IPS-20b (cell line): ENCODE measurements around the gene PCYT2.

Source experiments
- H3K27ac ChIP-seq: one replicate; pipeline ENCODE4 v1.5.1; 2013; ENCODE audit warnings: low read length
- H3K27me3 ChIP-seq: 2 replicates; pipeline ENCODE4 v1.6.1; 2013; ENCODE audit warnings: mild to moderate bottlenecking, low read length, inconsistent platforms; ENCODE audit not compliant: insufficient read depth
- H3K36me3 ChIP-seq: 2 replicates; pipeline ENCODE4 v1.6.1; 2013; ENCODE audit warnings: low read depth, mild to moderate bottlenecking, inconsistent platforms, low read length, moderate library complexity; ENCODE audit not compliant: insufficient read depth
- H3K4me1 ChIP-seq: 2 replicates; pipeline ENCODE4 v1.6.1; 2013; ENCODE audit warnings: mild to moderate bottlenecking, control low read depth, inconsistent platforms, low read length, moderate library complexity; ENCODE audit not compliant: insufficient read depth
- H3K4me3 ChIP-seq: 2 replicates; pipeline ENCODE4 v1.5.1; 2013; ENCODE audit warnings: mild to moderate bottlenecking, low read length, inconsistent platforms
- H3K9ac ChIP-seq: 2 replicates; pipeline ENCODE4 v1.6.1; 2013; ENCODE audit warnings: low read depth, mild to moderate bottlenecking, inconsistent platforms, low read length, moderate library complexity
- H3K9me3 ChIP-seq: 2 replicates; pipeline ENCODE4 v1.6.1; 2013; ENCODE audit warnings: mild to moderate bottlenecking, low read depth, low read length, inconsistent platforms; ENCODE audit not compliant: insufficient read depth

PCYT2 gene

GRCh38 chr17:81906476-81907218, 4.6 kb downstream of the PCYT2 start:
- Histone ChIP-seq H3K9ac (no peak overlapping the region), H3K4me1 (no peaks in the 10 kb centered on the region), H3K27me3 (peaks cover 20% of the 10 kb centered on the region), H3K36me3 (0 out of 2 replicates have a peak, but pooled peaks cover 7% of the 10 kb centered on the region), H3K27ac (no peak overlapping the region), H3K9me3 (no peaks in the 10 kb centered on the region), H3K4me3 (no peak overlapping the region)

- Histone ChIP-seq H3K4me3 (no peak overlapping the region), H3K4me1 (no peaks in the 10 kb centered on the region), H3K27me3 (peaks cover 26% of the 10 kb centered on the region), H3K9me3 (no peaks in the 10 kb centered on the region), H3K9ac (no peak overlapping the region), H3K27ac (no peak overlapping the region), H3K36me3 (0 out of 2 replicates have a peak, but pooled peaks cover 7% of the 10 kb centered on the region)
These were observed 5.2 kb downstream of the PCYT2 start for GRCh38 chr17:81905993-81906392.

DNA sequence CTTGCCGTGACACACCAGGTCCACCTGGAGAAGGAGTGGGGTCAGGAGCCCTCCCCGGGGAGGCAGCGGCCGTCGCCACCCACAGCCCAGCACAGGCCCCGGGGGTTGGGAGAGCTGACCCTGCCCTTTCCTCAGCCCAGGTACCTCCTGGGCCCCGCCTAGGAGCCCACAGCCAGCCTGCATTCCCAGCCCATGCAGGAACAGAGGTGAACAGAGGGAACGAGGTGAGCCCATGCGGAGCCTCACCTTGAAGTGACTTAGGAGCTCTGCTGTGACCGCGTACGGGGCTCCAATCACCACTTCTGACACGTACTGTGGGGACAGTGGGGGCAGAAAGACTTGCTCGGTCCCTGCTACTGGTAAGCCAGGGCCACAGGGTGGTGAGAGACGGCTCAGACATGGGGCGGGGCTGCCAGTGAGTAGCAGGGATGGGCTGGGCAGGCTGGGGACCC, 5.7 kb downstream of the PCYT2 start:
- no peaks in the 10 kb centered on the region for H3K9me3 ChIP-seq
- H3K36me3 ChIP-seq: 0 out of 2 replicates have a peak, but pooled peaks cover 7% of the 10 kb centered on the region
- no peak overlapping the region for H3K4me3 ChIP-seq
- no peaks in the 10 kb centered on the region for H3K4me1 ChIP-seq
- H3K27me3 ChIP-seq: peaks cover 29% of the 10 kb centered on the region
- no peak overlapping the region for H3K27ac ChIP-seq
- no peak overlapping the region for H3K9ac ChIP-seq

DNA sequence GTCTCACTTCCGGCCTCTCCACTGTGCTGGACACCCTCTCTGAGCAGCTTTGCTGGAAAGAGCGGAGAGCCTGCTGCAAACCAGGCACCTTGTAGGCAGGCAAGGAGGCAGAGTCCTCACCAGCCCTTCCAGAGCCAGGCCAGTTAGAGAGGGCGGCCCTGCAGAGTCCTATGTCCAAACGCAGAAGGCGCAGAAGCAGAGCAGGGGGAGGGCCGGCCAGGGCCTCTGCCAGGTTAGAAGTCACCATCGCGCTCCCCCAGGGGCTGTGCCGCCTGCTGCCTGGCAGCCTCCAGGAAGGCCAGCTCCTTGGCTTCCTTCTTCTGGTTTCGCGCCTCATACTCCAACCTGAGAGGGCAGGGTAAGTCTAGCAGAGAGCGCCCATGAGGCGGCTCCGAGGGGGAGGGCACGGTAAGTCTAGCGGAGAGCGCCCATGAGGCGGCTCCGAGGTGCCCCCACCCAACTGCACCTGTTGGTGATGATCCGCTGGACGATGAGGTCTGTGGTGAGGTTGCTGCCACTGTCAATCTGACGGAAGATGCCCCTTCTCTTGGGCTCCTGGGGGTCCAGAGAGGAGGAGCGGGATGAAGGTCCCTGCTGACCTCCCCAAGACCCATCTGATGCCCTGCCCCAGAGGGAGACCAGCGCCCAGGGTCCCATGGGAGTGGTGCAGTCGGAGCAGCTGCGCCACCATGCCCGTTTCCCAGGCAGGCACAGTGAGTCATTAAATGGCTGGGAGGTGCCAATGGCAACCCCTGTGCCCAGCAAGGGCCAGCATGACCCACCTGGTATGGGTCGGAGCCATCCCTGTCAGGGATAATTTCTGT, 6.4 kb downstream of the PCYT2 start:
- Histone ChIP-seq H3K36me3 (peaks cover 11% of the 10 kb centered on the region; the same call in 1 of the 2 replicates), H3K4me3 (no peak overlapping the region), H3K4me1 (no peaks in the 10 kb centered on the region), H3K9ac (no peak overlapping the region), H3K9me3 (no peaks in the 10 kb centered on the region), H3K27me3 (peaks cover 28% of the 10 kb centered on the region), H3K27ac (no peak overlapping the region)

DNA sequence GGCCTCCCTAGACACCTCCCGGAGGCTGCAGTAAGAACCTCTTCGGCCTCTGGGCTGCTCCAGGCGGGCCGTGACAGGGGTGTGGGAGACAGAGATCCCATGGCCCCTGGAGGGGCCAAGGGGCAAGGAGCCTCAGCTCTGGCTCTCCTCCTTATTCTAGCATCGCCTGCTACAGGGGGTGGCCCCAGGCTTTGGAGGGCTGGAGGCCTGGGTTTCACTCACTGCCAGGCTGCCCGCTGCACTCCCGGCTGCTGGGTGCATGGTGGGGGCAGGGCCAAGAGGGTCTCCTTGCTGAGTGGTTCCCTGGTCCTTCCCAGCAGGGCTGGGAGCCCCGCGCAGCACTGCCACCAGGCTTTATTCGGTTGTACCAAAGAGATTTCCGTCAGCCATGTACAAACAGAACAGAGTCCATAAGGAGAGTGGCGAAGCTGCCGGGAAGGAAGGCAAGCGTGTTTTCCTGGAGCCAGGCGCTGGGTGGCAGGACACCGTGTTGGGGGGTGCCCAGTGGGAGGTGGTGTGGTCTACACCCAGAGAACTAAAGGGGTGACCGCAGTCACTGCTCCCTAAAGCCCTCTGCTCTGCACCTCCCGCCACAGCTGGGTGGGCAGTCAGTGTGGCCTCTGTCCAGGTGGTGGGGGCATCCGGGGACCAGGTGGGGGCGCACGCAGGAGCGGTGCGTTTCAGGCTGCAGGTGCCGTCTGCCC, 7.2 kb downstream of the PCYT2 start:
- no peaks in the 10 kb centered on the region for H3K9me3 ChIP-seq
- H3K36me3 ChIP-seq: peaks cover 18% of the 10 kb centered on the region; the same call in 1 of the 2 replicates
- no peak overlapping the region for H3K27ac ChIP-seq
- H3K4me3 ChIP-seq: no peak overlapping the region
- H3K9ac ChIP-seq: no peak overlapping the region
- H3K4me1 ChIP-seq: no peaks in the 10 kb centered on the region
- H3K27me3 ChIP-seq: peaks cover 28% of the 10 kb centered on the region

DNA sequence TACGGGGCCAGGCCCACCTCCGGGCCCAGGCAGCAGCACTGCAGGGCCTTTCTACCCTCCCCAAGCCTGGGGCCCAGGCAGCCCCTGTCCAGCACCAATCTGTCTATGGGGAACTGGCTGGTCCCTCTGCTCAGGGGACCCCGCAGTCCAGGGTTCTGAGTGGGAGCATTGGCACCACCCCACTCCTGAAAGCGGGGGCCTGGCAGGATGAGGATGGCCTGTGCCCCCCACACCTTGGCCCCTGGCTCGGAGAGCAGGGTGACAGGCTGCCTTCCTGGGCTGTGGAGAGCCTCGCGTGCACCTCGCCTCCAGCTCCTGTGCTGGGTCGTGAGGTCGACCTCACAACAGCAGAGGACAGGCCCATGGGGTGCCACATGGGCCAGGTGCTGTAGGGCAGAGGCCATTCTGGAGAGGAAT, 7.8 kb downstream of the PCYT2 start:
- H3K36me3 ChIP-seq: peaks cover 24% of the 10 kb centered on the region

DNA sequence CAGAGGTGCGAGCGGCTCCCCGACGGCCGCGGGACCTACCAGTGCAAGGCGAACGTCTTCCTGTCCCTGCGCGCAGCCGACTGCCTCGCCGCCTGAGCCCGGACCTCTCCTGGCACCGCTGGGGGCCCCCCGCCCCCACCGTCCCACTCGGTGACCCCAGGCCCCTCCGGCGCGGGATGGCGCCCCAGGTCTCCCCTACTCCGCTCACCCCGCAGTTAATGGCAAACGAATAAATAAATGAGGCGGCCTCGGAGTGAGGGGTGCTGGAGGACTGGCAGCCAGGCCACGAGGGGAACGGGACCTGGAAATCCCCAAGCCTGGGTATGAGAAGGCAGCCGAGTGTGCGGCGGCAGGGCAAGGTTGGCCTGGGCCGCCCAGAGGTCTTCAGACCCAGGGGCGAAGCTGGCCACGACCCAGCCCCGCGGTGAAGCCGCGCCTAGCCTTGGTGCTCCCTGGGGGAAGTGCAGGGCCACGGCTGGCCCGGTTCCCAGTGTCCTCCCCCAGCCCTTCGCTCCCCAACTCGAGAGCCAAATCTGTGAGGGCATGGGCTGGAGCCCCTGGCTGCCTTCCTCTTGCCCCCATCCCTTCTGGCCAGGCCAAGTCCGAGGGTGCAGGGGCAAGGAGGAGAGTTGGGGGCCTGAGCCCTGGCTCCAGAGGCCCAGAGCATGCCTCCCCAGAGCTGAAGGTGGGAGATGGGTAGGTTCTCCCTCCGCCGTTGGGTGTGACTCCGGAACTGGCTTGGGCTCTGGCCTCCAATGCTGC, 8.4 kb downstream of the PCYT2 start:
- Histone ChIP-seq H3K4me3 (peak overlapping the region; percentile 46; the same call in 1 of the 2 replicates), H3K36me3 (peaks cover 29% of the 10 kb centered on the region), H3K9ac (no peak overlapping the region)

More for the DNA sequence above, 7.8 kb downstream of the PCYT2 start:
- no peaks in the 10 kb centered on the region for H3K9me3 ChIP-seq
- H3K9ac ChIP-seq: no peak overlapping the region
- no peak overlapping the region for H3K4me3 ChIP-seq
- H3K27me3 ChIP-seq: peaks cover 28% of the 10 kb centered on the region
- H3K4me1 ChIP-seq: no peaks in the 10 kb centered on the region
- no peak overlapping the region for H3K27ac ChIP-seq

GRCh38 chr17:81902023-81902652, 9.1 kb downstream of the PCYT2 start, which contains the start of gene NPB:
TSS of gene NPB (plus strand) at chr17:81902238. CDS start at chr17:81902278, 40 bp downstream.
- no peak within 1 kb of the TSS for H3K9ac ChIP-seq
- H3K27me3 ChIP-seq: peaks cover 28% of the 10 kb centered on the region
- no peak within 1 kb of the TSS for H3K27ac ChIP-seq
- H3K4me1 ChIP-seq: no peaks in the 10 kb centered on the region
- peaks cover 30% of the 10 kb centered on the region for H3K36me3 ChIP-seq
- H3K4me3 ChIP-seq: peak within 1 kb of the TSS; percentile 46; the same call in 1 of the 2 replicates
- H3K9me3 ChIP-seq: no peaks in the 10 kb centered on the region

More for the DNA sequence above, 8.4 kb downstream of the PCYT2 start:
- Histone ChIP-seq H3K27me3 (peaks cover 28% of the 10 kb centered on the region), H3K9me3 (no peaks in the 10 kb centered on the region), H3K27ac (no peak overlapping the region), H3K4me1 (no peaks in the 10 kb centered on the region)

- H3K4me3 ChIP-seq: peak overlapping the region; percentile 39; the same call in 1 of the 2 replicates
- peaks cover 34% of the 10 kb centered on the region for H3K36me3 ChIP-seq
- H3K9ac ChIP-seq: no peak overlapping the region
- peaks cover 28% of the 10 kb centered on the region for H3K27me3 ChIP-seq
- no peaks in the 10 kb centered on the region for H3K9me3 ChIP-seq
- H3K27ac ChIP-seq: no peak overlapping the region
- H3K4me1 ChIP-seq: no peaks in the 10 kb centered on the region
These were observed 9.8 kb downstream of the PCYT2 start for GRCh38 chr17:81901167-81902022.
